Mucosa of descending colon (tissue), 3 donors: ENCODE data around the gene CMKLR1. TPM values are rescaled to one million over a fixed set of nuclear protein-coding genes. Genes with fewer than 3 reads are reported as not detected.

ENCODE experiments used
- ATAC-seq: fragments of 200-7000 bp; cut with Tn5 transposase; one replicate; pipeline ENCODE4 v1.9.1; 2020; ENCODE audit warnings: mild to moderate bottlenecking, moderate library complexity
- DNase-seq, 3 donors: peaks; one replicate each; pipeline ENCODE4 v3.0.0-alpha.2; 2020
- H3K36me3 ChIP-seq: fragments of 200-600 bp; one replicate; pipeline ENCODE4 v1.8.0; 2021; ENCODE audit warnings: low read depth, mild to moderate bottlenecking
- H3K4me1 ChIP-seq: fragments of 200-600 bp; one replicate; pipeline ENCODE4 v1.8.0; 2021; ENCODE audit warnings: low read depth, mild to moderate bottlenecking
- H3K4me3 ChIP-seq: fragments of 200-600 bp; one replicate; pipeline ENCODE4 v1.8.0; 2021; ENCODE audit warnings: mild to moderate bottlenecking
- H3K9me3 ChIP-seq: fragments of 200-600 bp; one replicate; pipeline ENCODE4 v1.8.0; 2021; ENCODE audit warnings: mild to moderate bottlenecking
- intact Hi-C, 2 donors: fragments of 100-400 bp; cut with DNase I in 1 of 2; cut with micrococcal nuclease in 1 of 2; formaldehyde crosslinking; loops; one replicate each; pipeline versions ENCODE4 v1.11.0 to v1.11.1; 2022; cut with DNase I, micrococcal nuclease
- total RNA-seq, 3 donors: library from RNA; stranded (reverse); fragmentation: NEBNext Ultra II Directional in 2 of 3; extraction: Animal tissue kit (Norgen Biotek cat#: 25700) in 2 of 3; gene quantifications; one replicate each; pipeline versions ENCODE4 v1.2.1 to v1.2.4, GENCODE V29; 2021 to 2023
- TF ChIP-seq, protein P1 (sequence below): fragments of 200-600 bp; IDR thresholded peaks from one replicate; pipeline ENCODE4 v1.8.0; 2022; ENCODE audit warnings: antibody characterized with exemption, mild to moderate bottlenecking
- donor health status: DM: no; HTN: no; CAD: no; lungs with moderate emphysema.
- donor health status: DM: no; HTN: no; CAD: no.
- donor health status: DM: no; HTN: yes; CAD: no.

Gene CMKLR1
- total RNA-seq, 3 donors from 2014 or later, result 4.4 to 15.7 (median 10.8) TPM

DNA sequence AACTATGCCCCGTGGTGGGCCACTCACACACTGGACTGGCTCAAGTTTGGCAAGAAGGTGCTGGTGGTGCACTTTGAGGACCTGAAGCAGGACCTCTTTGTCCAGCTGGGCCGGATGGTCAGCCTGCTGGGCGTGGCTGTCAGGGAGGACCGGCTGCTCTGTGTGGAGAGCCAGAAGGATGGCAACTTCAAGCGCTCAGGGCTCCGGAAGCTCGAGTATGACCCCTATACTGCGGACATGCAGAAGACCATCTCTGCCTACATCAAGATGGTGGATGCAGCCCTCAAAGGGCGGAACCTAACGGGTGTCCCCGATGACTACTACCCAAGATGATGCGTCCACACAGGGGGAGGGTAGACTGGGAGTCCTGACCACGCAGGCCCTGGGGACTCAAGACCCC is 91.1 kb downstream of the CMKLR1 start:
- Histone ChIP-seq H3K9me3 (no peaks in the 10 kb centered on the region), H3K36me3 (no peaks in the 10 kb centered on the region), H3K4me3 (no peak overlapping the region), H3K4me1 (no peaks in the 10 kb centered on the region)
- ATAC-seq (no peak), DNase-seq (no peak)
- intact Hi-C loops, result no loop called here
- TF ChIP-seq, protein P1, sequence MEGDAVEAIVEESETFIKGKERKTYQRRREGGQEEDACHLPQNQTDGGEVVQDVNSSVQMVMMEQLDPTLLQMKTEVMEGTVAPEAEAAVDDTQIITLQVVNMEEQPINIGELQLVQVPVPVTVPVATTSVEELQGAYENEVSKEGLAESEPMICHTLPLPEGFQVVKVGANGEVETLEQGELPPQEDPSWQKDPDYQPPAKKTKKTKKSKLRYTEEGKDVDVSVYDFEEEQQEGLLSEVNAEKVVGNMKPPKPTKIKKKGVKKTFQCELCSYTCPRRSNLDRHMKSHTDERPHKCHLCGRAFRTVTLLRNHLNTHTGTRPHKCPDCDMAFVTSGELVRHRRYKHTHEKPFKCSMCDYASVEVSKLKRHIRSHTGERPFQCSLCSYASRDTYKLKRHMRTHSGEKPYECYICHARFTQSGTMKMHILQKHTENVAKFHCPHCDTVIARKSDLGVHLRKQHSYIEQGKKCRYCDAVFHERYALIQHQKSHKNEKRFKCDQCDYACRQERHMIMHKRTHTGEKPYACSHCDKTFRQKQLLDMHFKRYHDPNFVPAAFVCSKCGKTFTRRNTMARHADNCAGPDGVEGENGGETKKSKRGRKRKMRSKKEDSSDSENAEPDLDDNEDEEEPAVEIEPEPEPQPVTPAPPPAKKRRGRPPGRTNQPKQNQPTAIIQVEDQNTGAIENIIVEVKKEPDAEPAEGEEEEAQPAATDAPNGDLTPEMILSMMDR, result no peak

DNA sequence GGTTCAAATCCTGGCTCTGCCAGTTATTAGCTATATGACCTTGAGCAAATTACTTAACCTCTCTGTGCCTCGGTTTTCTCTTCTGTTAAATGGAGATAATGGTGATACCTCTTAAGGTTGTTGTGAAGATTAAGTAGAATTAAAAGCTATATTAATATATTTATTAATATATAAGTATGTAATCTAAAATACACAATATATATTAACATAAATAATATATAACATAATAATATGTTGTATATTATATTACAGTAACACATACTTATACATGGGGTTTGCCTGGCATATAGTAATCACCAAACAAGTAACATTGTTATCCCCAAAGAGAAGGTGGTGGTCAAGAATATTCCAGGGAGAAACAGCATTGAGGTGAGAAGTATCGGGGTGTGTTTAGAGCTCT is 92.0 kb downstream of the CMKLR1 start:
- TF ChIP-seq, protein P1, result no peak
- ATAC-seq, result no peak
- intact Hi-C loops, result no loop called here

DNA sequence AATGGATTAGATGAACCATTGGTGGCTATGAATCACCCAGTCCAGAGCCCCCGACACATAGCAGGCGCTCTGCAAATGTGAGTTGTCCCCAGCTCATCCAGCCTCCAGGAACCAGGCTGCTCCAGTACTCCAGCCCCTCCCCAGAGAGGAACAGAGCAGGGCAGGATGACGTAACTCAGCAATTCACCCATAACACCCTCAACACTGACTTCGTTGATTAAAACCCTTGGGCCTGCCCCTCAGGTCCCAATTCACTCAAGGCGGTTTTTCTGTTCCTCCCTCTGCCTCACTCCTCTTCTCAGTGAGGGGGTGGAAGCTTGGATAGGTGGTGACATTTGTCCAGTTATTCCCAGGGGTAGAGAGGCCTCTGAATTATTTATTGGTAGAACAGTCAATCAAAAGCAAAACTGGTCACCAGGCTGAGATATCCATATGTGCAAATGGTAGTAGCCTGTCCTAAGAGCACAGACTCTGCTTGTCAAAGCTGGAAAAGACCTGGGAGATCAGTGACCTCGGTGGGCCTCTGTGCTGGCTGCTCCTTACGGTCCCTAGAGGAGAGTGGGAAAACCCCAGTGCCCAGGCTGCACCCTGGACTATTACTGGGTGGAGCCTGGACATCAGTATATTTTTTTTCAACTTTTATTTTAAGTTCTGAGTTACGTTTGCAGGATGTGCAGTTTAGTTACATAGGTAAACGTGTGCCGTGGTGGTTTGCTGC is 97.0 kb downstream of the CMKLR1 start:
- intact Hi-C loops, result no loop called here
- H3K4me1 ChIP-seq, result no peaks in the 10 kb centered on the region
- DNase-seq (no peak), ATAC-seq (no peak)
- TF ChIP-seq, protein P1, result no peak
- no peaks in the 10 kb centered on the region for H3K36me3 ChIP-seq
- H3K9me3 ChIP-seq, result no peaks in the 10 kb centered on the region
- no peak overlapping the region for H3K4me3 ChIP-seq

More for the DNA sequence above, 92.0 kb downstream of the CMKLR1 start:
- DNase-seq, result no peak
- no peaks in the 10 kb centered on the region for H3K36me3 ChIP-seq
- no peaks in the 10 kb centered on the region for H3K4me1 ChIP-seq
- H3K4me3 ChIP-seq, result no peak overlapping the region
- H3K9me3 ChIP-seq, result no peaks in the 10 kb centered on the region

DNA sequence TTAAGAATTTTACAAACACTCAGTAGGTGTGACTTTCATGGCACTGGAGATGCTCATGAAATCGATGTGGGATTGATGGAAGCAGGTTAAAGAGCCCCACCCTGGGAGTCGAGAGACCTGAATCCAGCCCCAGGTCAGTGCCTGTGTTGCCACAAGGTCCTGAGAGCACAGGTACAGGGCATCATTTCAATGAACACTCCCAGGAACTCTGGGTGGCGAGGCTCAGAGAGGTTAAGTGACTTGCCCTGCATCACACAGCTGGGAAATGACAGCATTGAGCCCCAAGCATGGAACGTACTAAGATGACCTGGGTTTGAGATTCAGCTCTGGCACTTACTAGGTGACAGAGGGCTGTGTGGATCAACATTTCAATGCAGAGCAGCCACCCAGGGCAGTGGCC is 98.2 kb downstream of the CMKLR1 start:
- ATAC-seq (no peak), DNase-seq (no peak)
- TF ChIP-seq, protein P1, result no peak
- intact Hi-C loops, result no loop called here
- Histone ChIP-seq H3K4me1 (no peaks in the 10 kb centered on the region), H3K9me3 (no peaks in the 10 kb centered on the region), H3K4me3 (no peak overlapping the region), H3K36me3 (no peaks in the 10 kb centered on the region)

DNA sequence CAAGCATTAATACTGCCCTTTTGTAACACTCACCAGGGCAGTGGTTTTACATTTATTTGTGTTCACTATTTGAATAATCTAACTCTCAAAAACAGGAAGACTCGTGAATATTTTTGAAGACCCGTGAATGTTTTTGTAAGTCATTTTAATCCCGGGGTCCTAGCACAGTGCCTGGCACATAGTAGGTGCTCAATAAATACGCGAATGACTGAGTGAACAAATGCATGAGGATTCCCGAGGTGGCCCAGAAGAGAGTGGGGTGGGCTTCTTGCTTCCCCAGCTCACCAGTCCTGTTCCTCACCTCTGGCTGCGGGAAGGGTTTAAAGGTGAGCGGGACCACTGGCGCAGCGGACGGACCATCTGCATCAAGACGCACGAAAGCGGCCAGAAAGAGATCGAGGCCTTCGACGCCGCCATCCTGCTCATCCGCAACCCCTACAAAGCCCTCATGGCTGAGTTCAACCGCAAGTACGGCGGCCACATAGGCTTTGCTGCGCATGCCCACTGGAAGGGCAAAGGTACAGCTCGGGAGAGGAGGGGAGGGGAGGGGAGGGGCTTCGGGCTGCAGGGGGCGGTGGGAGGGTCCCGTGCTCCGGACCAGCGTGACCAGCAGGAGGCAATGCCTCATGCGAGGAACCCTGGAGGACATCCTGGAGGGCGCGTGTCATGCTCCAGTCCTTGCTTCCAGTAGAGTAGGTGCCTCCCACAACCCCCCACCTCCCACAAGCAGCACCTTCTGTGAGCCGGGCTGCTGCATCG is 98.9 kb downstream of the CMKLR1 start:
- TF ChIP-seq, protein P1, result no peak
- H3K4me1 ChIP-seq, result no peaks in the 10 kb centered on the region
- intact Hi-C loops, result no loop called here
- H3K36me3 ChIP-seq, result no peaks in the 10 kb centered on the region
- ATAC-seq (no peak), DNase-seq (no peak)
- no peak overlapping the region for H3K4me3 ChIP-seq
- H3K9me3 ChIP-seq, result no peaks in the 10 kb centered on the region
